GM19351 (cell line): ENCODE data around the gene ZNF3.

Experiments
- ATAC-seq: cut with Tn5 transposase; IDR thresholded peaks from one replicate; pipeline ENCODE4 v1.9.1; 2021; ENCODE audit warnings: mild to moderate bottlenecking, moderate library complexity; ENCODE audit not compliant: unreplicated experiment

The ZNF3 gene

GRCh38 chr7:100059251-100059739, 22.2 kb downstream of the ZNF3 start:
- ATAC-seq, result no peak

- ATAC-seq, result no peak
Observed at GRCh38 chr7:100057006-100057405, 24.5 kb downstream of the ZNF3 start.

- no peak for ATAC-seq
Observed at GRCh38 chr7:100053215-100053614, 28.3 kb downstream of the ZNF3 start.

GRCh38 chr7:100051611-100052010, 29.9 kb downstream of the ZNF3 start:
- ATAC-seq, result no peak

- ATAC-seq, result peak; percentile 84
Observed at GRCh38 chr7:100049441-100050291, 31.9 kb downstream of the ZNF3 start, which contains the start of gene ZSCAN21. Gene ZSCAN21, plus strand, starts transcription at chr7:100049774. Its CDS starts 7,233 bp downstream, at chr7:100057007.

- no peak for ATAC-seq
Observed at GRCh38 chr7:100048680-100049079, 32.8 kb downstream of the ZNF3 start.

- ATAC-seq, result no peak
Observed at GRCh38 chr7:100044718-100045117, 36.8 kb downstream of the ZNF3 start.

GRCh38 chr7:100040575-100040974, 40.9 kb downstream of the ZNF3 start:
- no peak for ATAC-seq

- no peak for ATAC-seq
Observed at GRCh38 chr7:100038326-100038725, 43.2 kb downstream of the ZNF3 start.

- ATAC-seq, result no peak
Observed at GRCh38 chr7:100035876-100036275, 45.6 kb downstream of the ZNF3 start.

GRCh38 chr7:100034871-100035510, 46.5 kb downstream of the ZNF3 start:
- ATAC-seq, result no peak

GRCh38 chr7:100033526-100033925, 48.0 kb downstream of the ZNF3 start:
- ATAC-seq, result no peak

GRCh38 chr7:100029596-100029995, 51.9 kb downstream of the ZNF3 start:
- ATAC-seq, result no peak

- no peak for ATAC-seq
Observed at GRCh38 chr7:100027197-100027596, 54.3 kb downstream of the ZNF3 start.

GRCh38 chr7:100024020-100024619, 57.4 kb downstream of the ZNF3 start:
- ATAC-seq, result no peak

GRCh38 chr7:100023526-100023925, 58.0 kb downstream of the ZNF3 start:
- ATAC-seq, result no peak

GRCh38 chr7:100022621-100023020, 58.9 kb downstream of the ZNF3 start:
- ATAC-seq, result no peak

GRCh38 chr7:100021297-100021696, 60.2 kb downstream of the ZNF3 start:
- no peak for ATAC-seq
